Measurements from ENCODE around the gene ADAM15.
A peak's percentile ranks its signal among the peaks of the same experiment; 100 is the strongest.

ADAM15 gene

DNA sequence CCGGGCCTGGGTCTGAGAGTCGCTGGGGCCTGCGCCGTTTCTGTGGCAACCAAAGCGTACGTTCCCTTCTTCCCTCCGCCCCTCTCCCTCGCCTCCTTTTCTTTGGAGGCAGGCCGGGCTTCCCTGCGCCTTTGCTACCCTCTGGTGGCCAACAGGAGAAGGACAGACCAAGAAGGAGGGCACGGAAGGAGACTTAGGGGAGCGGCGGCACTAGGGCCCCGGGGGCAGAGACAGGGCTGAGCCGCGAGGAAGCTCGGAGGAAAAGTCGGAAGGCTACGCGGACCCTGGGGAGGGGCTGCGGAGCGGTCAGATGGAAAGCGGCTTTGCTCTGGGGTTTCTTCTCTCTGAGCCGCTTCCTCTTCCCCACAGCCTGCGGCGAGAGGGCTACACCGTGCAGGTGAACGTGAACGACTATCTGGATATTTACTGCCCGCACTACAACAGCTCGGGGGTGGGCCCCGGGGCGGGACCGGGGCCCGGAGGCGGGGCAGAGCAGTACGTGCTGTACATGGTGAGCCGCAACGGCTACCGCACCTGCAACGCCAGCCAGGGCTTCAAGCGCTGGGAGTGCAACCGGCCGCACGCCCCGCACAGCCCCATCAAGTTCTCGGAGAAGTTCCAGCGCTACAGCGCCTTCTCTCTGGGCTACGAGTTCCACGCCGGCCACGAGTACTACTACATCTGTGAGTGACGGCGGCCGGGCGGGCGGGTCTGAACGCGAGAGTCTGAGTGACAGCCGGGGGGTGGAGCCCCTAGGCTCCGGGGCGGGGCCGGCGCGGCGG lies 33.8 kb downstream of the ADAM15 start:
- peak overlapping the region; percentile 89 for H3K27ac ChIP-seq (ENCODE audit: low read length, poor library complexity, severe bottlenecking)
- H2BK15ac ChIP-seq (ENCODE audit: low read depth, poor library complexity, severe bottlenecking), result no peak overlapping the region
- peak overlapping the region in 1 of 2 experiments; percentile 8 for H2BK12ac ChIP-seq (ENCODE audit: low read length in 2 of 2)
- WGBS, result under 1% methylated on average over 67 of the region's 67 CpGs
- no peak overlapping the region for H2AK5ac ChIP-seq (ENCODE audit: low read length, severe bottlenecking)
- peaks cover 51% of the 10 kb centered on the region for H3K4me1 ChIP-seq (ENCODE audit: control insufficient read depth, insufficient read depth, low read depth, low read length)
- H3K27me3 ChIP-seq (ENCODE audit: control insufficient read depth in 1 of 2, insufficient read depth in 1 of 2, low read length in 2 of 2), result peaks cover 43 to 44% of the 10 kb centered on the region in 2 experiments
- H2AFZ ChIP-seq (ENCODE audit: low read depth, low read length), result peak overlapping the region; percentile 72
- no peak overlapping the region for H3K4ac ChIP-seq (ENCODE audit: low read depth in 1 of 2, low read length in 2 of 2)
- no peak overlapping the region for H2BK5ac ChIP-seq (ENCODE audit: low read depth, low read length, poor library complexity, severe bottlenecking)
- H2BK120ac ChIP-seq (ENCODE audit: low read depth, low read length), result peak overlapping the region; percentile 23
- DNase-seq, result peak; percentile 96
- peak overlapping the region; percentile 92 for H3K4me2 ChIP-seq (ENCODE audit: low read length, poor library complexity, severe bottlenecking)
- no peaks in the 10 kb centered on the region for H3K79me1 ChIP-seq (replicated peaks; ENCODE audit: low read length, poor library complexity, severe bottlenecking)
- peak overlapping the region; percentile 81 for H3K9ac ChIP-seq (ENCODE audit: low read length)
- H3K36me3 ChIP-seq (ENCODE audit: control insufficient read depth in 1 of 2, insufficient read depth in 2 of 2, low read depth in 1 of 2, low read length in 2 of 2), result peaks cover 0 to 4% of the 10 kb centered on the region in 2 experiments
- no peak overlapping the region for H4K91ac ChIP-seq (ENCODE audit: low read length)
- H3K18ac ChIP-seq (ENCODE audit: low read depth in 1 of 2, low read length in 2 of 2), result peak overlapping the region in 1 of 2 experiments; percentile 46
- H3K4me3 ChIP-seq (ENCODE audit: insufficient read depth in 1 of 2, low read depth in 1 of 2, low read length in 2 of 2), result peak overlapping the region; percentile 73 to 84
- H3K23ac ChIP-seq (ENCODE audit: low read length in 2 of 2), result no peak overlapping the region
- peak overlapping the region; percentile 77 for H4K8ac ChIP-seq (ENCODE audit: low read length)
- H3K14ac ChIP-seq (ENCODE audit: low read length in 2 of 2), result no peak overlapping the region
- no peaks in the 10 kb centered on the region for H3K9me3 ChIP-seq (ENCODE audit: control insufficient read depth, low read length)

DNA sequence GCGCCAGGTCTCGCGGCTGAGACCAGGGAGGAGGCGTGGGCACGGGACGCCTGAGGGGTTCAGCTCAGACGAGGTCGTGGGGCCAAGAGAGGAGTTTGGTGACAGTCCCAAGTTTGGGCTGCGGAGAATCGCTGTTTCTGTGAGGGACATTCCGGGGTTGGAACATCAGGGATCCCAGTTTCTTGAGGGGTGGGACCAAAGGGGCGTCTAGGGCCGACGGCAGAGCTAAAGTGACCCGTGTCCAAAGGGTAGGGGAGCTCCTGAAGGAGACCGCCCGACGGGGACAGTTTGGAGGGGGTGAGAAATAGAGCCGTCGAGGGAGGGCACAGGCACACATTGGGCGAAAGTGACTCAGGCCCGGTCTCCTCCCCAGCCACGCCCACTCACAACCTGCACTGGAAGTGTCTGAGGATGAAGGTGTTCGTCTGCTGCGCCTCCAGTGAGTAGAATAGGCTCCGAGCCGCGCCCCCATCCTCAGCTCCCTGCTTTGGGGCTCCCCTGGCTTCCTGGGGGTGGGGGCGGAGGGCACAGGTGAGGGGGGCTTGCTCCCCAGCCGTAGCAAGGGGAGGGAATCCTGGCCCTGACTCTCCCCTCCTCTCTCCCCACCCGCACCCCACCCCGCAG lies 34.5 kb downstream of the ADAM15 start:
- Histone ChIP-seq H3K23ac (ENCODE audit: low read length in 2 of 2) (no peak overlapping the region), H4K91ac (ENCODE audit: low read length) (no peak overlapping the region), H2AFZ (ENCODE audit: low read depth, low read length) (peak overlapping the region; percentile 83), H3K36me3 (ENCODE audit: control insufficient read depth in 1 of 2, insufficient read depth in 2 of 2, low read depth in 1 of 2, low read length in 2 of 2) (peaks cover 0 to 4% of the 10 kb centered on the region in 2 experiments), H3K4me2 (ENCODE audit: low read length, poor library complexity, severe bottlenecking) (peak overlapping the region; percentile 92), H3K27me3 (ENCODE audit: control insufficient read depth in 1 of 2, insufficient read depth in 1 of 2, low read length in 2 of 2) (peaks cover 36 to 39% of the 10 kb centered on the region in 2 experiments), H3K4me1 (ENCODE audit: control insufficient read depth, insufficient read depth, low read depth, low read length) (peaks cover 44% of the 10 kb centered on the region), H2BK12ac (ENCODE audit: low read length in 2 of 2) (peak overlapping the region in 1 of 2 experiments; percentile 0), H2BK15ac (ENCODE audit: low read depth, poor library complexity, severe bottlenecking) (no peak overlapping the region), H3K18ac (ENCODE audit: low read depth in 1 of 2, low read length in 2 of 2) (no peak overlapping the region), H3K14ac (ENCODE audit: low read length in 2 of 2) (no peak overlapping the region), H2BK120ac (ENCODE audit: low read depth, low read length) (no peak overlapping the region), H2AK5ac (ENCODE audit: low read length, severe bottlenecking) (no peak overlapping the region), H2BK5ac (ENCODE audit: low read depth, low read length, poor library complexity, severe bottlenecking) (no peak overlapping the region), H4K8ac (ENCODE audit: low read length) (no peak overlapping the region), H3K79me1 (replicated peaks; ENCODE audit: low read length, poor library complexity, severe bottlenecking) (no peaks in the 10 kb centered on the region), H3K27ac (ENCODE audit: low read length, poor library complexity, severe bottlenecking) (peak overlapping the region; percentile 15), H3K4ac (ENCODE audit: low read depth in 1 of 2, low read length in 2 of 2) (no peak overlapping the region), H3K4me3 (ENCODE audit: insufficient read depth in 1 of 2, low read depth in 1 of 2, low read length in 2 of 2) (peak overlapping the region; percentile 73 to 84), H3K9ac (ENCODE audit: low read length) (peak overlapping the region; percentile 64), H3K9me3 (ENCODE audit: control insufficient read depth, low read length) (no peaks in the 10 kb centered on the region)
- WGBS, result 3% methylated on average over 24 of the region's 32 CpGs
- peak; percentile 55 for DNase-seq

DNA sequence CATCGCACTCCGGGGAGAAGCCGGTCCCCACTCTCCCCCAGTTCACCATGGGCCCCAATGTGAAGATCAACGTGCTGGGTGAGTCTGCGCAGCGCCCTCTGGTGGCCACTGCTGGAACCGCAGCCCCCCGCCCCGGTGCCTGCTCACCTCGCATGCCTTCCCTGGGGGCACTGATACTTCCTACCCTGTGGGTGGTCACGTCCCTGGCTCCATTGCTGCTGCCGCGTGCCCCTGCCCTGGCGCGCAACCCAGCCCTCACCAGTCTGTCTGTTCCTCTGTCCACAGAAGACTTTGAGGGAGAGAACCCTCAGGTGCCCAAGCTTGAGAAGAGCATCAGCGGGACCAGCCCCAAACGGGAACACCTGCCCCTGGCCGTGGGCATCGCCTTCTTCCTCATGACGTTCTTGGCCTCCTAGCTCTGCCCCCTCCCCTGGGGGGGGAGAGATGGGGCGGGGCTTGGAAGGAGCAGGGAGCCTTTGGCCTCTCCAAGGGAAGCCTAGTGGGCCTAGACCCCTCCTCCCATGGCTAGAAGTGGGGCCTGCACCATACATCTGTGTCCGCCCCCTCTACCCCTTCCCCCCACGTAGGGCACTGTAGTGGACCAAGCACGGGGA lies 35.1 kb downstream of the ADAM15 start:
- 13% methylated on average over 21 of the region's 24 CpGs for WGBS
- H3K14ac ChIP-seq (ENCODE audit: low read length in 2 of 2), result peak overlapping the region in 1 of 2 experiments; percentile 74
- no peaks in the 10 kb centered on the region for H3K9me3 ChIP-seq (ENCODE audit: control insufficient read depth, low read length)
- H3K4me3 ChIP-seq (ENCODE audit: insufficient read depth in 1 of 2, low read depth in 1 of 2, low read length in 2 of 2), result no peak overlapping the region
- no peak overlapping the region for H2BK120ac ChIP-seq (ENCODE audit: low read depth, low read length)
- peak overlapping the region; percentile 16 for H2BK15ac ChIP-seq (ENCODE audit: low read depth, poor library complexity, severe bottlenecking)
- H3K27ac ChIP-seq (ENCODE audit: low read length, poor library complexity, severe bottlenecking), result no peak overlapping the region
- no peak overlapping the region for H2BK12ac ChIP-seq (ENCODE audit: low read length in 2 of 2)
- peaks cover 0 to 4% of the 10 kb centered on the region in 2 experiments for H3K36me3 ChIP-seq (ENCODE audit: control insufficient read depth in 1 of 2, insufficient read depth in 2 of 2, low read depth in 1 of 2, low read length in 2 of 2)
- H3K4me2 ChIP-seq (ENCODE audit: low read length, poor library complexity, severe bottlenecking), result no peak overlapping the region
- peaks cover 30 to 39% of the 10 kb centered on the region in 2 experiments for H3K27me3 ChIP-seq (ENCODE audit: control insufficient read depth in 1 of 2, insufficient read depth in 1 of 2, low read length in 2 of 2)
- H2AK5ac ChIP-seq (ENCODE audit: low read length, severe bottlenecking), result no peak overlapping the region
- H2AFZ ChIP-seq (ENCODE audit: low read depth, low read length), result no peak overlapping the region
- peak overlapping the region; percentile 2 for H4K91ac ChIP-seq (ENCODE audit: low read length)
- H3K9ac ChIP-seq (ENCODE audit: low read length), result no peak overlapping the region
- H3K23ac ChIP-seq (ENCODE audit: low read length in 2 of 2), result no peak overlapping the region
- DNase-seq, result peak; percentile 57
- H3K4me1 ChIP-seq (ENCODE audit: control insufficient read depth, insufficient read depth, low read depth, low read length), result peaks cover 40% of the 10 kb centered on the region
- H4K8ac ChIP-seq (ENCODE audit: low read length), result peak overlapping the region; percentile 48
- no peaks in the 10 kb centered on the region for H3K79me1 ChIP-seq (replicated peaks; ENCODE audit: low read length, poor library complexity, severe bottlenecking)
- no peak overlapping the region for H3K18ac ChIP-seq (ENCODE audit: low read depth in 1 of 2, low read length in 2 of 2)
- H3K4ac ChIP-seq (ENCODE audit: low read depth in 1 of 2, low read length in 2 of 2), result peak overlapping the region in 1 of 2 experiments; percentile 60
- no peak overlapping the region for H2BK5ac ChIP-seq (ENCODE audit: low read depth, low read length, poor library complexity, severe bottlenecking)
